Common myeloid progenitor, CD34-positive (primary cell): Measurements from ENCODE around the gene HSPA9.

Experiments used
- CTCF ChIA-PET: fragments of 350-600 bp; sonication (Branson Sonifier 250); formaldehyde crosslinking; loops from one replicate; lab custom pipeline; 2021; ENCODE audit warnings: antibody characterized with exemption; lab: Charles Lee
- POLR2A ChIA-PET: fragments of 350-600 bp; sonication (Branson Sonifier 250); formaldehyde crosslinking; loops from one replicate; lab custom pipeline; 2021; ENCODE audit warnings: antibody characterized with exemption; lab: Charles Lee
- DNase-seq, 3 donors: peaks; one replicate each; pipeline versions ENCODE4 v3.0.0 to v3.0.0-alpha.2; 2013
- H3K27ac ChIP-seq, 2 experiments: 1 replicate in 1 of 2; 2 replicates in 1 of 2; pipeline ENCODE4 v1.7.0; 2013; ENCODE audit warnings: inconsistent platforms in 2 of 2, low read length in 2 of 2, mild to moderate bottlenecking in 2 of 2, low read depth in 1 of 2, moderate library complexity in 1 of 2; ENCODE audit not compliant: severe bottlenecking in 2 of 2, insufficient read depth in 1 of 2, poor library complexity in 1 of 2
- H3K27me3 ChIP-seq, 5 experiments: replicated peaks in 2 of 5; 1 replicate in 3 of 5; 2 replicates in 2 of 5; pipeline versions ENCODE4 v1.6.1 to v1.7.0; 2013; ENCODE audit warnings: low read length in 4 of 5, mild to moderate bottlenecking in 2 of 5, moderate library complexity in 2 of 5, inconsistent platforms in 1 of 5; ENCODE audit not compliant: insufficient read depth in 5 of 5, control insufficient read depth in 4 of 5
- H3K36me3 ChIP-seq, 4 experiments: 1 replicate in 2 of 4; 2 replicates in 2 of 4; pipeline versions ENCODE4 v1.6.1 to v1.7.0; 2013; ENCODE audit warnings: low read length in 3 of 4, control low read depth in 1 of 4, mild to moderate bottlenecking in 1 of 4; ENCODE audit not compliant: control insufficient read depth in 4 of 4, insufficient read depth in 4 of 4
- H3K4me1 ChIP-seq, 4 experiments: 1 replicate in 3 of 4; 2 replicates in 1 of 4; pipeline versions ENCODE4 v1.6.1 to v1.7.1; 2013; ENCODE audit warnings: low read length in 3 of 4, mild to moderate bottlenecking in 3 of 4, control low read depth in 1 of 4, inconsistent platforms in 1 of 4, moderate library complexity in 1 of 4; ENCODE audit not compliant: control insufficient read depth in 4 of 4, insufficient read depth in 4 of 4; ENCODE audit errors: control extremely low read depth in 1 of 4
- H3K4me3 ChIP-seq, 7 experiments: 1 replicate in 4 of 7; 2 replicates in 3 of 7; pipeline versions ENCODE4 v1.5.1 to v1.7.0; 2013; ENCODE audit warnings: mild to moderate bottlenecking in 7 of 7, low read length in 6 of 7, moderate library complexity in 6 of 7, inconsistent platforms in 2 of 7, low read depth in 2 of 7, control low read depth in 1 of 7; ENCODE audit not compliant: insufficient read depth in 4 of 7, control insufficient read depth in 1 of 7; ENCODE audit errors: extremely low read depth in 1 of 7
- H3K9me3 ChIP-seq, 5 experiments: 1 replicate in 4 of 5; 2 replicates in 1 of 5; pipeline versions ENCODE4 v1.6.1 to v1.7.1; 2013; ENCODE audit warnings: low read length in 4 of 5, mild to moderate bottlenecking in 2 of 5, inconsistent platforms in 1 of 5, low read depth in 1 of 5, moderate library complexity in 1 of 5; ENCODE audit not compliant: control insufficient read depth in 4 of 5, insufficient read depth in 2 of 5; ENCODE audit errors: control extremely low read depth in 1 of 5
- WGBS: methylation state at CpG from one replicate; pipeline ENCODE4 v1.1.5; 2013; ENCODE audit not compliant: insufficient coverage; 5-methylcytosine and 5-hydroxymethylcytosine counted together

HSPA9 gene

GRCh38 chr5:138573223-138573622 is 2.0 kb downstream of the HSPA9 start:
- Histone ChIP-seq H3K27ac (peak overlapping the region in 1 of 2 experiments; percentile 100), H3K9me3 (no peaks in the 10 kb centered on the region), H3K27me3 (no peaks in the 10 kb centered on the region), H3K4me1 (peaks cover 10 to 21% (median 16%) of the 10 kb centered on the region in 4 experiments), H3K4me3 (peak overlapping the region in 1 of 7 experiments; percentile 99), H3K36me3 (peaks cover 23 to 51% (median 33%) of the 10 kb centered on the region in 4 experiments)
- WGBS, result 95% methylated on average over 3 of the region's 8 CpGs
- CTCF ChIA-PET, result interaction anchor here (0.9 to 1.5 kb wide), 3 partner anchors 24 to 95 kb away, joined by 3 to 4 read pairs (median 3); no protein-coding TSS in a partner anchor
- DNase-seq, result no peak
- POLR2A ChIA-PET, result interaction anchor here (0.6 kb wide), 1 partner anchor 513 kb away, joined by 3 read pairs; no protein-coding TSS in a partner anchor

GRCh38 chr5:138570871-138571270 is 4.3 kb downstream of the HSPA9 start:
- Histone ChIP-seq H3K4me3 (no peak overlapping the region), H3K9me3 (no peaks in the 10 kb centered on the region), H3K27me3 (no peaks in the 10 kb centered on the region), H3K4me1 (peaks cover 10 to 17% (median 13%) of the 10 kb centered on the region in 4 experiments), H3K36me3 (peaks cover 23 to 73% (median 53%) of the 10 kb centered on the region in 4 experiments), H3K27ac (no peak overlapping the region)
- POLR2A ChIA-PET, result interaction anchor here (0.5 kb wide), 1 partner anchor 22 kb away, joined by 3 read pairs; no protein-coding TSS in a partner anchor
- no peak for DNase-seq
- WGBS, result 97% methylated on average over 6 of the region's 9 CpGs
- CTCF ChIA-PET, result no interaction called here

- POLR2A ChIA-PET, result no interaction called here
- WGBS, result 97% methylated on average over 6 of the region's 7 CpGs
- CTCF ChIA-PET, result interaction anchor here (0.7 to 3.3 kb wide), 6 partner anchors 10 to 693 kb away, joined by 3 to 14 read pairs (median 4); partner anchors contain the start of gene ETF1
- peaks cover 28 to 84% (median 63%) of the 10 kb centered on the region in 4 experiments for H3K36me3 ChIP-seq
- H3K9me3 ChIP-seq, result no peaks in the 10 kb centered on the region
- peaks cover 10 to 14% (median 11%) of the 10 kb centered on the region in 4 experiments for H3K4me1 ChIP-seq
- H3K27me3 ChIP-seq, result no peaks in the 10 kb centered on the region
- no peak overlapping the region for H3K4me3 ChIP-seq
- no peak overlapping the region for H3K27ac ChIP-seq
- DNase-seq, result no peak
These were observed 5.4 kb downstream of the HSPA9 start for GRCh38 chr5:138569782-138570181.

- POLR2A ChIA-PET, result interaction anchor here (0.5 kb wide), 1 partner anchor 1080 kb away, joined by 3 read pairs; the partner anchor contains the start of gene CXXC5
- H3K27me3 ChIP-seq, result no peaks in the 10 kb centered on the region
- DNase-seq, result peak in 1 of 3 donors; percentile 21
- CTCF ChIA-PET, result interaction anchor here (0.6 to 3.3 kb wide), 5 partner anchors 14 to 63 kb away, joined by 3 to 14 read pairs (median 6); partner anchors contain the start of gene ETF1
- H3K9me3 ChIP-seq, result no peaks in the 10 kb centered on the region
- peaks cover 0 to 2% (median under 1%) of the 10 kb centered on the region in 4 experiments for H3K4me1 ChIP-seq
- 95% methylated on average over 8 of the region's 16 CpGs for WGBS
- H3K4me3 ChIP-seq, result no peak overlapping the region
- H3K36me3 ChIP-seq, result peaks cover 28 to 92% (median 71%) of the 10 kb centered on the region in 4 experiments
- no peak overlapping the region for H3K27ac ChIP-seq
These were observed 7.0 kb downstream of the HSPA9 start for GRCh38 chr5:138568061-138568824.

- ChIA-PET POLR2A (no interaction called here), CTCF (interaction anchor here (0.6 to 3.3 kb wide), 6 partner anchors 9 to 1005 kb away, joined by 3 to 14 read pairs (median 3); partner anchors contain the start of gene HSPA9)
- no peak for DNase-seq
- Histone ChIP-seq H3K36me3 (peaks cover 24 to 87% (median 70%) of the 10 kb centered on the region in 4 experiments), H3K27me3 (no peaks in the 10 kb centered on the region), H3K4me3 (no peak overlapping the region), H3K9me3 (no peaks in the 10 kb centered on the region), H3K27ac (no peak overlapping the region), H3K4me1 (no peaks in the 10 kb centered on the region)
- 94% methylated on average over 2 of the region's 3 CpGs for WGBS
These were observed 8.4 kb downstream of the HSPA9 start for GRCh38 chr5:138566792-138567191.

- Histone ChIP-seq H3K36me3 (peaks cover 21 to 87% (median 63%) of the 10 kb centered on the region in 4 experiments), H3K27ac (no peak overlapping the region), H3K27me3 (no peaks in the 10 kb centered on the region), H3K9me3 (no peaks in the 10 kb centered on the region), H3K4me1 (no peaks in the 10 kb centered on the region), H3K4me3 (no peak overlapping the region)
- WGBS, result 100% methylated on average over 3 of the region's 7 CpGs
- POLR2A ChIA-PET, result interaction anchor here (1.0 kb wide), 1 partner anchor 10 kb away, joined by 3 read pairs; the partner anchor contains the start of gene HSPA9
- no peak for DNase-seq
- CTCF ChIA-PET, result interaction anchor here (1.3 to 2.6 kb wide), 5 partner anchors 9 to 22 kb away, joined by 3 to 14 read pairs (median 3); partner anchors contain the start of gene HSPA9
These were observed 9.9 kb downstream of the HSPA9 start for GRCh38 chr5:138565100-138565821.
